ENCODE results near the gene CERK. TPM values are rescaled to one million over a fixed set of nuclear protein-coding genes. Genes with fewer than 3 reads are reported as not detected.

Gene CERK
- total and polyA plus RNA-seq, 9 of the 15 experiments (the other 6 are each of a cell fraction or from before 2014, with no cell fraction given), result 1.1 to 14.9 (median 8.7) TPM

DNA sequence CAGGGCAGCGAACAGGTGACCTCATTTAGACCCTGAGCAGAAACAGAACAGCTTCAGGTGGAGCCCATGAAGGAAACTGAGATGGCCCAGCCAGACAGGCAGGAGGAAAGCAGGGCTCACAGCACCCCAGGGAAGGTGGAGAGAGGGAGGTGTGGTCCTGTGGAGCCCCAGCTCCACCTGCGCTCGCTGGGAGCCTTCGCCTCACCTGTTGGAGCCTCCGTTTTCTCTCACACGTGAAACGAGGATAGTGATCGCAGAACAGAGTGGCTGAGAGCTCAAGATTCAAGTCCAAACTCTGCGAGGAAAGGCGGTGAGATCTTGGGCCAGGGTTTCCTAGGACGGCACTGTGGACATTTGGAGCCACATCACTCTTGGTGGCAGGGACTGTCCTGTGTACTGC is 8.6 kb upstream of the CERK start (continued):
- no peak for TF ChIP-seq ZBTB1 (CRISPR knock-in tag; IDR thresholded peaks at IDR 0.05; ENCODE audit: borderline replicate concordance, low read depth)
- TF ChIP-seq BRF1 (IDR thresholded peaks at IDR 0.05; ENCODE audit: borderline replicate concordance, extremely low read depth, insufficient read length), result no peak
- TF ChIP-seq, protein P1, sequence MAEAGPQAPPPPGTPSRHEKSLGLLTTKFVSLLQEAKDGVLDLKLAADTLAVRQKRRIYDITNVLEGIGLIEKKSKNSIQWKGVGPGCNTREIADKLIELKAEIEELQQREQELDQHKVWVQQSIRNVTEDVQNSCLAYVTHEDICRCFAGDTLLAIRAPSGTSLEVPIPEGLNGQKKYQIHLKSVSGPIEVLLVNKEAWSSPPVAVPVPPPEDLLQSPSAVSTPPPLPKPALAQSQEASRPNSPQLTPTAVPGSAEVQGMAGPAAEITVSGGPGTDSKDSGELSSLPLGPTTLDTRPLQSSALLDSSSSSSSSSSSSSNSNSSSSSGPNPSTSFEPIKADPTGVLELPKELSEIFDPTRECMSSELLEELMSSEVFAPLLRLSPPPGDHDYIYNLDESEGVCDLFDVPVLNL (CRISPR knock-in tag; IDR thresholded peaks at IDR 0.05; ENCODE audit: low read depth), result no peak
- TF ChIP-seq EHMT2 (IDR thresholded peaks at IDR 0.05), result no peak
- TF ChIP-seq, protein P2, sequence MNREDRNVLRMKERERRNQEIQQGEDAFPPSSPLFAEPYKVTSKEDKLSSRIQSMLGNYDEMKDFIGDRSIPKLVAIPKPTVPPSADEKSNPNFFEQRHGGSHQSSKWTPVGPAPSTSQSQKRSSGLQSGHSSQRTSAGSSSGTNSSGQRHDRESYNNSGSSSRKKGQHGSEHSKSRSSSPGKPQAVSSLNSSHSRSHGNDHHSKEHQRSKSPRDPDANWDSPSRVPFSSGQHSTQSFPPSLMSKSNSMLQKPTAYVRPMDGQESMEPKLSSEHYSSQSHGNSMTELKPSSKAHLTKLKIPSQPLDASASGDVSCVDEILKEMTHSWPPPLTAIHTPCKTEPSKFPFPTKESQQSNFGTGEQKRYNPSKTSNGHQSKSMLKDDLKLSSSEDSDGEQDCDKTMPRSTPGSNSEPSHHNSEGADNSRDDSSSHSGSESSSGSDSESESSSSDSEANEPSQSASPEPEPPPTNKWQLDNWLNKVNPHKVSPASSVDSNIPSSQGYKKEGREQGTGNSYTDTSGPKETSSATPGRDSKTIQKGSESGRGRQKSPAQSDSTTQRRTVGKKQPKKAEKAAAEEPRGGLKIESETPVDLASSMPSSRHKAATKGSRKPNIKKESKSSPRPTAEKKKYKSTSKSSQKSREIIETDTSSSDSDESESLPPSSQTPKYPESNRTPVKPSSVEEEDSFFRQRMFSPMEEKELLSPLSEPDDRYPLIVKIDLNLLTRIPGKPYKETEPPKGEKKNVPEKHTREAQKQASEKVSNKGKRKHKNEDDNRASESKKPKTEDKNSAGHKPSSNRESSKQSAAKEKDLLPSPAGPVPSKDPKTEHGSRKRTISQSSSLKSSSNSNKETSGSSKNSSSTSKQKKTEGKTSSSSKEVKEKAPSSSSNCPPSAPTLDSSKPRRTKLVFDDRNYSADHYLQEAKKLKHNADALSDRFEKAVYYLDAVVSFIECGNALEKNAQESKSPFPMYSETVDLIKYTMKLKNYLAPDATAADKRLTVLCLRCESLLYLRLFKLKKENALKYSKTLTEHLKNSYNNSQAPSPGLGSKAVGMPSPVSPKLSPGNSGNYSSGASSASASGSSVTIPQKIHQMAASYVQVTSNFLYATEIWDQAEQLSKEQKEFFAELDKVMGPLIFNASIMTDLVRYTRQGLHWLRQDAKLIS (CRISPR knock-in tag; IDR thresholded peaks at IDR 0.05), result no peak
- TF ChIP-seq, protein P3, sequence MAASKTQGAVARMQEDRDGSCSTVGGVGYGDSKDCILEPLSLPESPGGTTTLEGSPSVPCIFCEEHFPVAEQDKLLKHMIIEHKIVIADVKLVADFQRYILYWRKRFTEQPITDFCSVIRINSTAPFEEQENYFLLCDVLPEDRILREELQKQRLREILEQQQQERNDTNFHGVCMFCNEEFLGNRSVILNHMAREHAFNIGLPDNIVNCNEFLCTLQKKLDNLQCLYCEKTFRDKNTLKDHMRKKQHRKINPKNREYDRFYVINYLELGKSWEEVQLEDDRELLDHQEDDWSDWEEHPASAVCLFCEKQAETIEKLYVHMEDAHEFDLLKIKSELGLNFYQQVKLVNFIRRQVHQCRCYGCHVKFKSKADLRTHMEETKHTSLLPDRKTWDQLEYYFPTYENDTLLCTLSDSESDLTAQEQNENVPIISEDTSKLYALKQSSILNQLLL (CRISPR knock-in tag; IDR thresholded peaks at IDR 0.05; ENCODE audit: borderline replicate concordance), result no peak
